Heart right ventricle (tissue), 16 donors: ENCODE results near the gene LILRB3. TPM values are rescaled to one million over a fixed set of nuclear protein-coding genes. Genes with fewer than 3 reads are reported as not detected.
A peak's percentile ranks its signal among the peaks of the same experiment; 100 is the strongest.
"Not testable (repeated sequence)": the region's sequence is repeated elsewhere in the genome, so short reads cannot be mapped to it uniquely, and the experiment has no call there.

ENCODE experiments used
- ATAC-seq, 8 donors: fragments of 200-7000 bp; cut with Tn5 transposase; one replicate each; pipeline ENCODE4 v1.9.1; 2020; ENCODE audit warnings: mild to moderate bottlenecking in 8 of 8, moderate library complexity in 8 of 8, moderate number of reproducible peaks in 1 of 8
- DNase-seq, 2 donors: peaks; one replicate each; pipeline ENCODE4 v3.0.0-alpha.2; 2020
- H3K27ac ChIP-seq, 10 donors: fragments of 200-600 bp; sonication (generic) in 2 of 10; one replicate each; pipeline versions ENCODE4 v1.5.0 to v1.8.0; 2020 to 2022; ENCODE audit warnings: mild to moderate bottlenecking in 3 of 10
- H3K27me3 ChIP-seq, 7 donors: fragments of 200-600 bp; one replicate each; pipeline ENCODE4 v1.8.0; 2021 to 2022; ENCODE audit warnings: mild to moderate bottlenecking in 2 of 7
- H3K36me3 ChIP-seq, 9 donors: fragments of 200-600 bp; sonication (generic) in 1 of 9; one replicate each; pipeline versions ENCODE4 v1.5.0 to v1.8.0; 2020 to 2022; ENCODE audit warnings: mild to moderate bottlenecking in 2 of 9
- H3K4me1 ChIP-seq, 9 donors: fragments of 200-600 bp; sonication (generic) in 1 of 9; one replicate each; pipeline versions ENCODE4 v1.5.0 to v1.8.0; 2020 to 2022; ENCODE audit warnings: mild to moderate bottlenecking in 4 of 9
- H3K4me3 ChIP-seq, 10 donors: fragments of 200-600 bp; sonication (generic) in 2 of 10; one replicate each; pipeline versions ENCODE4 v1.5.0 to v1.8.0; 2020 to 2022; ENCODE audit warnings: mild to moderate bottlenecking in 7 of 10, moderate library complexity in 2 of 10
- H3K9me3 ChIP-seq, 11 donors: fragments of 200-600 bp in 10 of 11; sonication (generic) in 2 of 11; one replicate each; pipeline versions ENCODE4 v1.5.0 to v1.8.0; 2013 to 2022; ENCODE audit warnings: mild to moderate bottlenecking in 2 of 11, control low read depth in 1 of 11, moderate library complexity in 1 of 11
- CTCF ChIP-seq, 9 donors: fragments of 200-600 bp; sonication (generic) in 2 of 9; IDR thresholded peaks; one replicate each; pipeline versions ENCODE4 v1.5.0 to v1.8.0; 2021 to 2022; ENCODE audit warnings: antibody characterized with exemption in 9 of 9, mild to moderate bottlenecking in 5 of 9, moderate library complexity in 1 of 9
- WGBS, 2 donors: extraction: QIAGEN DNeasy Blood & Tissue Kit; methylation state at CpG; one replicate each; pipeline ENCODE4 v1.1.7; 2013; ENCODE audit warnings: inconsistent platforms in 1 of 2; 5-methylcytosine and 5-hydroxymethylcytosine counted together
- intact Hi-C, 10 donors: fragments of 100-400 bp; cut with DNase I; formaldehyde crosslinking; loops; one replicate each; pipeline versions ENCODE4 v1.11.1 to v1.14.2; 2022
- polyA plus RNA-seq, 2 donors: library from polyadenylated mRNA; stranded (reverse); fragments of 200-250 nt; gene quantifications; one replicate each; pipeline ENCODE4 v1.2.3, GENCODE V29; 2013
- total RNA-seq, 10 donors: library from RNA; stranded (reverse); fragmentation: NEBNext Ultra II Directional in 3 of 10; extraction: Animal tissue kit (Norgen Biotek cat#: 25700) in 3 of 10; gene quantifications; one replicate each; pipeline versions ENCODE4 v1.2.1 to v1.2.4, GENCODE V29; 2021 to 2023
- donor health status: Arrhythmogenic right ventricular cardiomyopathy.
- donor health status: ischemic (EF 13 %, LVEDD 7.1; RV severe dilation, severe dysfunction).
- donor health status: healthy with polysubstance abuse.
- donor health status: DM: no; HTN: yes; CAD: no.
- donor health status: DM: no; HTN: no; CAD: no.
- donor health status: ischemic (EF 25% LVEDD 6.9; RV normal size, moderate dysfunction).
- donor health status: ischemic (EF 25% LVEDD 5.7; RV mildly dilated, moderate dysfunction).
- donor health status: healthy.
- donor health status: DM: yes; HTN: yes; CAD: no.
- donor health status: Ischemic cardiomyopathy.
- donor health status: ischemic (EF 35%, LVEDD 5.7; RV mildly dilated, moderate dysfunction).
- donor health status: nonischemic (EF 11% LVEDD 7.7; RV severe dilation, severe dysfunction).
- donor health status: DM: yes; HTN: yes; CAD: no.
- donor health status: PGD.
- donor health status: ischemic (EF 29% LVEDD 5.4; RV normal size, mild dysfunction).
- donor health status: nonischemic (EF 23%, LVEDD 6.1; RV moderate dilation, normal function).

Gene LILRB3
- total and polyA plus RNA-seq, 12 donors: 0.71 to 18.3 (median 2.3) TPM

- 95 to 98% methylated on average over 7 of the region's 7 CpGs for WGBS, 2 donors
- no peak overlapping the region for H3K4me3 ChIP-seq
- intact Hi-C loops: no loop called here
- H3K9me3 ChIP-seq: no peaks in the 10 kb centered on the region
- H3K36me3 ChIP-seq: peaks cover 0 to 41% (median 8%) of the 10 kb centered on the region in 9 donors
- TF ChIP-seq CTCF (IDR thresholded peaks at IDR 0.05): no peak
- no peak for ATAC-seq
- H3K27ac ChIP-seq: no peak overlapping the region
- no peaks in the 10 kb centered on the region for H3K27me3 ChIP-seq
- DNase-seq: no peak
- H3K4me1 ChIP-seq: peaks cover 12 to 23% (median 18%) of the 10 kb centered on the region in 9 donors
These were observed 26.3 kb downstream of the LILRB3 start for GRCh38 chr19:54196536-54196935.

- H3K27ac ChIP-seq, ATAC-seq, H3K4me3 ChIP-seq, intact Hi-C loops, H3K9me3 ChIP-seq, H3K27me3 ChIP-seq, DNase-seq: not testable (repeated sequence)
- Histone ChIP-seq H3K4me1 (peaks cover 10 to 14% (median 13%) of the 10 kb centered on the region in 9 donors), H3K36me3 (peaks cover 0 to 37% (median 8%) of the 10 kb centered on the region in 9 donors)
- WGBS, 2 donors: 94 to 96% methylated on average over 12 of the region's 12 CpGs
These were observed 28.3 kb downstream of the LILRB3 start for GRCh38 chr19:54194463-54194862.

- no peak for ATAC-seq
- H3K36me3 ChIP-seq: peaks cover 0 to 37% (median 8%) of the 10 kb centered on the region in 9 donors
- 95 to 97% methylated on average over 11 of the region's 11 CpGs for WGBS, 2 donors
These were observed 29.8 kb downstream of the LILRB3 start for GRCh38 chr19:54193011-54193410.

GRCh38 chr19:54191811-54192453, 30.9 kb downstream of the LILRB3 start:
- Histone ChIP-seq H3K27ac (peak overlapping the region; percentile 92 to 100 (median 96)), H3K27me3 (no peaks in the 10 kb centered on the region), H3K36me3 (peaks cover 0 to 43% (median 8%) of the 10 kb centered on the region in 9 donors), H3K9me3 (no peaks in the 10 kb centered on the region), H3K4me3 (peak overlapping the region; percentile 77 to 95 (median 86)), H3K4me1 (peaks cover 10 to 30% (median 22%) of the 10 kb centered on the region in 9 donors)
- TF ChIP-seq CTCF (IDR thresholded peaks at IDR 0.05): no peak
- no peak for ATAC-seq
- intact Hi-C loops: loop anchor here in 3 of 10 donors (1.0 kb wide), 2 partner anchors 7 to 8 kb away; partner anchors contain the start of gene RPS9 (in 2 of the 3)
- DNase-seq: no peak
- WGBS, 2 donors: 67% methylated on average over 19 of the region's 19 CpGs

More at GRCh38 chr19:54193011-54193410, 29.8 kb downstream of the LILRB3 start:
- Histone ChIP-seq H3K27me3 (no peaks in the 10 kb centered on the region), H3K9me3 (no peaks in the 10 kb centered on the region), H3K27ac (no peak overlapping the region), H3K4me1 (peaks cover 10 to 25% (median 21%) of the 10 kb centered on the region in 9 donors), H3K4me3 (no peak overlapping the region)
- no peak for TF ChIP-seq CTCF (IDR thresholded peaks at IDR 0.05)
- intact Hi-C loops: no loop called here
- no peak for DNase-seq
